ENCODE results near the gene MRPL10.

DNA sequence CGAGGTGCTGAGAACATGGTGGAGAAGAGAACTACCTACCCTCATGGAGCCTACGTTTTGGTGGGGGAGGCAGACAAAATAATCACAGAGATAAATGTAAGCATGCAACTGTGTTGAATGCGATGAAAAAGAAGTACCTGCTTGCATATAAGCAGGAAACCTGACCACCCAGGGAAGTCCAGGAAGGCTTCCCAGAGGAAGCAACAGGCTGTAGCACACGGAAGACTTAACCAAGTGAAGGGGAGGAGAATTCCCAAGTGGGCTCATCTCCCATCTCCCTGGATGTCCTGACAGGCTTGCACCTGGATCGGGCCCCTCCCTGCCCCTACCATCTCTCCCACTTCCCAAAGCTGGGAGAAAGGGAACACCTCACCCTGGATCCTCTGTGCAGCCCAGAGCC lies 7.7 kb upstream of the MRPL10 start:
- TF ChIP-seq CTCF (IDR thresholded peaks at IDR 0.05 in 2 of 3, conservative IDR thresholded peaks at IDR 0.05 in 1 of 3; ENCODE audit: control insufficient read depth in 2 of 3, extremely low read depth in 1 of 3, insufficient read depth in 1 of 3, low read depth in 3 of 3, low read length in 3 of 3) (no peak), ZBTB4 (CRISPR knock-in tag; IDR thresholded peaks at IDR 0.05) (no peak), NR2C2 (IDR thresholded peaks at IDR 0.05; ENCODE audit: borderline replicate concordance, control insufficient read depth, insufficient read length, low read depth) (no peak), EP300 (IDR thresholded peaks at IDR 0.05; ENCODE audit: borderline replicate concordance in 1 of 2, control insufficient read depth in 1 of 2, low read depth in 2 of 2, low read length in 2 of 2) (no peak), POLR2A (IDR thresholded peaks at IDR 0.05; ENCODE audit: low read depth, low read length) (no peak)
